Measurements from ENCODE around the gene KRT9.

DNA sequence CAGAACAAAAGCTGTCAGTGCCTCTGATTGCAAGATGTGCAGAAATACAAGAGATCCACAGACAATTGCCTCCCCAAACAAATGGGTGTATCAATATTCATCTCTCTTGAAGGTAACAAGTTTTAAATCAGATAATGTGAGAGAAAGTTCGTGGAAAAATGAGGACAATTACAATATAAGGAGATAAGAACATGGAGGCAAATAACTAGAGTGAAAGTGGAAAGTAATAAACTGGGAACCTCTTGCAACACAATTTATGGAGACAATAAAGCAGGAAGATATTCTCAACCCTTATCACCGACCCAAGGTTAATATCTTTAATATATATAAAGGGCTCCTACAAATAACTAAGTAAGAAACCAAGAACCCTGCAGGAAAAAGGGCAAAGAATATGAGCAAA is 29.5 kb downstream of the KRT9 start:
- TF ChIP-seq CTCF (IDR thresholded peaks at IDR 0.05; ENCODE audit: low read depth, low read length) = no peak
- TF ChIP-seq POLR2A (IDR thresholded peaks at IDR 0.05; ENCODE audit: extremely low read depth, insufficient read length) = no peak
- TF ChIP-seq MAX (IDR thresholded peaks at IDR 0.05; ENCODE audit: low read depth, low read length) = no peak
